Heart left ventricle (tissue), 13 donors: Measurements from ENCODE around the gene IRF3.

Experiments used
- POLR2A ChIP-seq, 2 donors: fragments of 450-650 bp; IDR thresholded peaks; one replicate each; pipeline ENCODE4 v1.6.1; 2017; ENCODE audit warnings: antibody characterized with exemption in 2 of 2, mild to moderate bottlenecking in 2 of 2, moderate library complexity in 2 of 2
- TF ChIP-seq, protein P1 (sequence below), 12 donors: fragments of 200-600 bp; sonication (generic) in 4 of 12; IDR thresholded peaks; one replicate each; pipeline versions ENCODE4 v1.5.0 to v1.8.0; 2018 to 2022; ENCODE audit warnings: antibody characterized with exemption in 12 of 12, mild to moderate bottlenecking in 5 of 12
- donor health status: ischemic (EF 13 %, LVEDD 7.1; RV severe dilation, severe dysfunction).
- donor health status: DM: no; HTN: yes; CAD: no.
- donor health status: DM: no; HTN: no; CAD: no.
- donor health status: ischemic (EF 25% LVEDD 6.9; RV normal size, moderate dysfunction).
- donor health status: ischemic (EF 25% LVEDD 5.7; RV mildly dilated, moderate dysfunction).
- donor health status: ischemic (EF 35%, LVEDD 5.7; RV mildly dilated, moderate dysfunction).
- donor health status: nonischemic (EF 11% LVEDD 7.7; RV severe dilation, severe dysfunction).
- donor health status: DM: yes; HTN: yes; CAD: no.
- donor health status: PGD.
- donor health status: ischemic (EF 29% LVEDD 5.4; RV normal size, mild dysfunction).
- donor health status: nonischemic (EF 23%, LVEDD 6.1; RV moderate dilation, normal function).

DNA sequence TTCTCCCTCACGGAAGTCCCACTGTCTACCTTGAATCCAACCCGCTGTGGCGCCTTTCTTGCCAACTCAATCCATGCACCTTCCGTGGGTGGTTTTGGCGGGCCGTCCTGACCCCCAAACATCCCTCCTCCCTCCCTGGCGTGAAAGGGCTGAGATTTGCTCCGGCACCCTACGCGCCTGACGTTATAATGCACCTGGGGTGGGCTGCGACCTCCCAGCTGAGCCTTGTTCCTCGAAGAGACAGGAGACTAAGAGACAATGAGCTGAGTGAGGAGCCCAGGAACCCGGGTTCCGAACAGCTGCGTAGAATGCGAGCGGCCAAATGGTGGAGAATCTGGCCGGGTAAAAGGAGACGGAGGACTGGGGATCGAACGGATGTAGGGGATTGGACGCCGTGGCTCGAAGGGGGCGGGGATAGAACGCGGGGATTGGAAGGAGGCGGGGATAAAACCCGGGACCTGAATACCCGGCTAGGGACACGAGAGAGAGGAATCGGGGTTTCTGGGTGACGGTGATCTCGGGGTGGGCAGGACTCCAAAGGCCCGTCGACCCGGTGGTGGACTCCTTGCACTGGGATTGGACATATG, 25.1 kb upstream of the IRF3 start, which contains the start of gene CPT1C:
- TF ChIP-seq, protein P1, sequence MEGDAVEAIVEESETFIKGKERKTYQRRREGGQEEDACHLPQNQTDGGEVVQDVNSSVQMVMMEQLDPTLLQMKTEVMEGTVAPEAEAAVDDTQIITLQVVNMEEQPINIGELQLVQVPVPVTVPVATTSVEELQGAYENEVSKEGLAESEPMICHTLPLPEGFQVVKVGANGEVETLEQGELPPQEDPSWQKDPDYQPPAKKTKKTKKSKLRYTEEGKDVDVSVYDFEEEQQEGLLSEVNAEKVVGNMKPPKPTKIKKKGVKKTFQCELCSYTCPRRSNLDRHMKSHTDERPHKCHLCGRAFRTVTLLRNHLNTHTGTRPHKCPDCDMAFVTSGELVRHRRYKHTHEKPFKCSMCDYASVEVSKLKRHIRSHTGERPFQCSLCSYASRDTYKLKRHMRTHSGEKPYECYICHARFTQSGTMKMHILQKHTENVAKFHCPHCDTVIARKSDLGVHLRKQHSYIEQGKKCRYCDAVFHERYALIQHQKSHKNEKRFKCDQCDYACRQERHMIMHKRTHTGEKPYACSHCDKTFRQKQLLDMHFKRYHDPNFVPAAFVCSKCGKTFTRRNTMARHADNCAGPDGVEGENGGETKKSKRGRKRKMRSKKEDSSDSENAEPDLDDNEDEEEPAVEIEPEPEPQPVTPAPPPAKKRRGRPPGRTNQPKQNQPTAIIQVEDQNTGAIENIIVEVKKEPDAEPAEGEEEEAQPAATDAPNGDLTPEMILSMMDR (IDR thresholded peaks at IDR 0.05): no peak
- peak in 1 of 2 donors; percentile 43 for TF ChIP-seq POLR2A (IDR thresholded peaks at IDR 0.05)
